Fibroblast of the aortic adventitia (primary cell): ENCODE data around the gene YARS1. TPM values are rescaled to one million over a fixed set of nuclear protein-coding genes. Genes with fewer than 3 reads are reported as not detected.
A peak's percentile ranks its signal among the peaks of the same experiment; 100 is the strongest.

Experiments
- DNase-seq: peaks from one replicate; pipeline ENCODE4 v3.0.0-alpha.2; 2010; ENCODE audit warnings: low read depth
- H3K4me3 ChIP-seq: 2 replicates; pipeline ENCODE4 v1.5.1; 2011; ENCODE audit warnings: low read depth, mild to moderate bottlenecking, control low read depth, low read length, moderate library complexity
- total RNA-seq: library from RNA; depleted of rRNA; stranded (reverse); fragments of >200 nt; gene quantifications from 2 replicates; pipeline ENCODE4 v1.2.3, GENCODE V29; 2012; ENCODE audit warnings: low replicate concordance
- TF ChIP-seq, protein P1 (sequence below): IDR thresholded peaks from 2 replicates; pipeline ENCODE4 v1.5.1; 2011; ENCODE audit warnings: mild to moderate bottlenecking, low read length, control low read depth, inconsistent platforms; ENCODE audit not compliant: insufficient read depth

Gene YARS1
- total RNA-seq, 1 donor = 186 TPM

DNA sequence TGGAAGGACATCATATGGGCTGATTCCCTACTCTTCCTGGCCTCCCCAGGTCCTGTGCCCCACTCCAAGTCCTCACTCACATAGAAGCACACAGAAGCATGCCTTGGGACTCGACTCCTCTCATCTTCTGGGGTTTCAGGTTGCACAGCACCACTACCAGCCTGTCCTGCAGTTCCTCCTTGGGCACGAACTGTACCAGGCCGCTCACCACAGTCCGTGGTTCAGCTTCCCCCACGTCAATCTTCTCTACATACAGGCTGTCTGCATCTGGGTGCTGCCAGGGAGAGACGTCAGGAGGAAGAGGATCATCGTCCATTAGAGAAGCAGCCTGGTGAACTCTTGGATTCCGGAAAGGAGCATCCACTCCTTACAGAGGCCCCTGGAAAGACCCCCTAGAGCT, 37.2 kb downstream of the YARS1 start:
- no peak overlapping the region for H3K4me3 ChIP-seq
- TF ChIP-seq, protein P1, sequence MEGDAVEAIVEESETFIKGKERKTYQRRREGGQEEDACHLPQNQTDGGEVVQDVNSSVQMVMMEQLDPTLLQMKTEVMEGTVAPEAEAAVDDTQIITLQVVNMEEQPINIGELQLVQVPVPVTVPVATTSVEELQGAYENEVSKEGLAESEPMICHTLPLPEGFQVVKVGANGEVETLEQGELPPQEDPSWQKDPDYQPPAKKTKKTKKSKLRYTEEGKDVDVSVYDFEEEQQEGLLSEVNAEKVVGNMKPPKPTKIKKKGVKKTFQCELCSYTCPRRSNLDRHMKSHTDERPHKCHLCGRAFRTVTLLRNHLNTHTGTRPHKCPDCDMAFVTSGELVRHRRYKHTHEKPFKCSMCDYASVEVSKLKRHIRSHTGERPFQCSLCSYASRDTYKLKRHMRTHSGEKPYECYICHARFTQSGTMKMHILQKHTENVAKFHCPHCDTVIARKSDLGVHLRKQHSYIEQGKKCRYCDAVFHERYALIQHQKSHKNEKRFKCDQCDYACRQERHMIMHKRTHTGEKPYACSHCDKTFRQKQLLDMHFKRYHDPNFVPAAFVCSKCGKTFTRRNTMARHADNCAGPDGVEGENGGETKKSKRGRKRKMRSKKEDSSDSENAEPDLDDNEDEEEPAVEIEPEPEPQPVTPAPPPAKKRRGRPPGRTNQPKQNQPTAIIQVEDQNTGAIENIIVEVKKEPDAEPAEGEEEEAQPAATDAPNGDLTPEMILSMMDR = no peak
- DNase-seq = no peak

- DNase-seq = no peak
- H3K4me3 ChIP-seq = no peak overlapping the region
- TF ChIP-seq, protein P1 = no peak
Observed at GRCh38 chr1:32779242-32779641, 37.9 kb downstream of the YARS1 start.

DNA sequence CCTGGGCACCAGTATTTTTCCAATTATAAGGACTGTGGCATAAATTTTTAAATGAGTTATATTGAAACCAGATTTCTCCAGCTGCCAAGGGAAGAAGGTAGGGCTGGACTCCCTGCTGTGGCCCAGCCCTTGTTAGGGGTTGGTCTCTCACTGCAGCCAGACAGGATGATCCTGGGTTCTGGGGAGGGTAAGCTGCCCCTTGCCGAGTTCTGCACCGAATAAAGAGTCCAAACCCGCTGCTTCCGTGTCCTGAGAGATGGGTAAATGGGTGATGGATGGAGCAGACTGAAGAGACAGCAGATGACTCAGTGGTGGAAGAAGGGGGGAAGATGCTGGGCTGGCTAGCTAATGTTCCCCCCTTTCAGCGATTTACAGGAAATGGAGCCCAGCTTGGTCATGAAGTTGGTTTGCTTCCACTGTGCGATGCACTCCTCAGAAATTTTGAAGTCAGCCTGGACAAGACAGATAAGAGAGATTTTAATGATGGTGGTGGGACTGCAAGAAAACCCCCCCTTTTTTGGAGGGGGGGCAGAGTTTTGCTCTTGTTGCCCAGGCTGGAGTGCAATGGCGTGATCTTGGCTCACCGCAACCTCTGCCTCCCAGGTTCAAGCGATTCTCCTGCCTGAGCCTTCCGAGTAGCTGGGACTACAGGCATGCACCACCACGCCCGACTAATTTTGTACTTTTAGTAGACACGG, 41.4 kb downstream of the YARS1 start:
- no peak overlapping the region for H3K4me3 ChIP-seq
- TF ChIP-seq, protein P1 = no peak
- DNase-seq = peak; percentile 37

DNA sequence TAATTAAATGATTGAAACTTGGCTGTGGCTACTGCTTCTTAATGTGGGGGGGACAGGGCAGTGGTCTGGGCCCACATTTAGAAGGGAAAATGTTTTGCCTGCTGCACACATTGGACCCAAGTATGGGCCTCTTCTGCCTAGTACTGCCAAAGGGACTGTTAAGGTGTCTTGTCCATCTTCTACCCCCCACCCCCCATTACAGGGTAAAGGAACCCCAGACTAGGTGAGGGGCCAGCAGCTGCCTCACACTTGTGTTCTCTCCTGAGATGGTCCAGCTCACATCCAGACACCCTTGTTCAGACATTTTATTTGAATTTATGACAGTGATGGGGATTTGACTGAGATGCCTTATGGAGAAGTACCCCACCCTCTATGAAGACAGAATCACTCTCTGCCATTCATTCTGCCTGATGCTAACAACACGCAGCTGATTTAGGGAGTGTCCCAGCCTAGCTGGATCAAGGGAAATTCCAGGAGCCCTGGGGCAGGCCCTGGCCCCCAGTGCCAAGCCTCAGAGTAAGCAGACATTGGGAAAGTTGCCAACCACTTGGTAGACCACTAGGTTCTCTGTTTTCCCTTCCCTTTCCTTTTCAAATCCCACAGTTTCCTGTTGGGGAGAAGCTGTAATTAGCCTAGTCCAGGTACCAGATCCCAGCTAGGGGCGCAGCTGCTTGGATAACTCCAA, 42.1 kb downstream of the YARS1 start:
- peak; percentile 74 for DNase-seq
- no peak overlapping the region for H3K4me3 ChIP-seq
- TF ChIP-seq, protein P1 = no peak

GRCh38 chr1:32774464-32774808, 42.7 kb downstream of the YARS1 start:
- TF ChIP-seq, protein P1 = no peak
- no peak for DNase-seq

DNA sequence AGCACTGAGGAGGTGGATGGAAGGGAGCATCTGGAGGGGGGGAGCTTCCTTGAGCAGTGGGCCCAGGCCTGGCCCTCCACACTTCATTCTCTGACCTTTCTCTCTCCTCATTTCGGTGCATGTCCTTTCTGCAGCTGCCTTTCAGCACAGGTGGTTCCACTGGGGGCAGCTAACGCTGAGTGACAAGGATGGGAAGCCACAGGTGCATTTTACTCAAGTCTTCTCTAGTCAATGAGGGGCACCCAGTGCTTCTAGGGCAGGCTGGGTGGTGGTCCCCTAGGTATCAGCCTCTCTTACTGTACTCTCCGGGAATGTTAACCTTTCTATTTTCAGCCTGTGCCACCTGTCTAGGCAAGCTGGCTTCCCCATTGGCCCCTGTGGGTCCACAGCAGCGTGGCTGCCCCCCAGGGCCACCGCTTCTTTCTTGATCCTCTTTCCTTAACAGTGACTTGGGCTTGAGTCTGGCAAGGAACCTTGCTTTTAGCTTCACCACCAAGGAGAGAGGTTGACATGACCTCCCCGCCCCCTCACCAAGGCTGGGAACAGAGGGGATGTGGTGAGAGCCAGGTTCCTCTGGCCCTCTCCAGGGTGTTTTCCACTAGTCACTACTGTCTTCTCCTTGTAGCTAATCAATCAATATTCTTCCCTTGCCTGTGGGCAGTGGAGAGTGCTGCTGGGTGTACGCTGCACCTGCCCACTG, 43.2 kb downstream of the YARS1 start:
- TF ChIP-seq, protein P1 = no peak
- no peak overlapping the region for H3K4me3 ChIP-seq
- no peak for DNase-seq

More at GRCh38 chr1:32774464-32774808, 42.7 kb downstream of the YARS1 start:
- no peak overlapping the region for H3K4me3 ChIP-seq
